SHP77 treated with DMSO at 0.1 percent for 48 hours (cell line): Measurements from ENCODE around the gene KRTAP20-4.

Experiments used
- DNase-seq: peaks from one replicate; lab custom pipeline; 2025; lab: John Stamatoyannopoulos, UW

Gene KRTAP20-4

GRCh38 chr21:30652891-30653290 is 32.5 kb downstream of the KRTAP20-4 start:
- DNase-seq = no peak

DNA sequence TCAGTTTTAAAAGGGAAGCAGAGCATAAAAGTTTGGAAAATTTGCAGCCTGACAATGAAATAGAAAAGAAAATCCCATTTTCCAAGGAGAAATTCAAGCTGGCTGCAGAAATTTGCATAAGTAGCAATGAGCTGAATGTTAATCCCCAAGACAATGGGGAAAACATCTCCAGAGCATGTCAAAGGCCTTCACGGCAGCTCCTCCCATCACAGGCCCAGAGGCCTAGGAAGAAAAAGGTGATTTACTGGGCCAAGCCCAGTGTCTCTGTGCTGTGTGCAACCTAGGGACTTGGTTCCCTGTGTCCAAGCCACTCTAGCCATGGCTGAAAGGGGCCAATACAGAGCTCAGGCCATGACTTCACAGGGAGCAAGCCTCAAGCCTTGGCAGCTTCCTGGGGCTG is 48.3 kb downstream of the KRTAP20-4 start:
- no peak for DNase-seq
